Glomerular endothelial cell (primary cell): ENCODE data around the gene FAM111B. TPM values are rescaled to one million over a fixed set of nuclear protein-coding genes. Genes with fewer than 3 reads are reported as not detected.
A peak's percentile ranks its signal among the peaks of the same experiment; 100 is the strongest.
"Not testable (repeated sequence)": the region's sequence is repeated elsewhere in the genome, so short reads cannot be mapped to it uniquely, and the experiment has no call there.

Experiments used
- DNase-seq: peaks from one replicate; pipeline ENCODE4 v3.0.0-alpha.2; 2011; ENCODE audit warnings: low read depth, low spot score; ENCODE audit errors: extremely low read depth
- total RNA-seq: library from RNA; depleted of rRNA; stranded (reverse); fragments of >200 nt; gene quantifications from 2 replicates; pipeline ENCODE4 v1.2.3, GENCODE V29; 2015

The FAM111B gene, protein sequence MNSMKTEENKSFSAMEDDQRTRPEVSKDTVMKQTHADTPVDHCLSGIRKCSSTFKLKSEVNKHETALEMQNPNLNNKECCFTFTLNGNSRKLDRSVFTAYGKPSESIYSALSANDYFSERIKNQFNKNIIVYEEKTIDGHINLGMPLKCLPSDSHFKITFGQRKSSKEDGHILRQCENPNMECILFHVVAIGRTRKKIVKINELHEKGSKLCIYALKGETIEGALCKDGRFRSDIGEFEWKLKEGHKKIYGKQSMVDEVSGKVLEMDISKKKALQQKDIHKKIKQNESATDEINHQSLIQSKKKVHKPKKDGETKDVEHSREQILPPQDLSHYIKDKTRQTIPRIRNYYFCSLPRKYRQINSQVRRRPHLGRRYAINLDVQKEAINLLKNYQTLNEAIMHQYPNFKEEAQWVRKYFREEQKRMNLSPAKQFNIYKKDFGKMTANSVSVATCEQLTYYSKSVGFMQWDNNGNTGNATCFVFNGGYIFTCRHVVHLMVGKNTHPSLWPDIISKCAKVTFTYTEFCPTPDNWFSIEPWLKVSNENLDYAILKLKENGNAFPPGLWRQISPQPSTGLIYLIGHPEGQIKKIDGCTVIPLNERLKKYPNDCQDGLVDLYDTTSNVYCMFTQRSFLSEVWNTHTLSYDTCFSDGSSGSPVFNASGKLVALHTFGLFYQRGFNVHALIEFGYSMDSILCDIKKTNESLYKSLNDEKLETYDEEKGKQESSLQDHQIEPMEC
- total RNA-seq, result 2.2 and 5.6 TPM in 2 replicates

DNA sequence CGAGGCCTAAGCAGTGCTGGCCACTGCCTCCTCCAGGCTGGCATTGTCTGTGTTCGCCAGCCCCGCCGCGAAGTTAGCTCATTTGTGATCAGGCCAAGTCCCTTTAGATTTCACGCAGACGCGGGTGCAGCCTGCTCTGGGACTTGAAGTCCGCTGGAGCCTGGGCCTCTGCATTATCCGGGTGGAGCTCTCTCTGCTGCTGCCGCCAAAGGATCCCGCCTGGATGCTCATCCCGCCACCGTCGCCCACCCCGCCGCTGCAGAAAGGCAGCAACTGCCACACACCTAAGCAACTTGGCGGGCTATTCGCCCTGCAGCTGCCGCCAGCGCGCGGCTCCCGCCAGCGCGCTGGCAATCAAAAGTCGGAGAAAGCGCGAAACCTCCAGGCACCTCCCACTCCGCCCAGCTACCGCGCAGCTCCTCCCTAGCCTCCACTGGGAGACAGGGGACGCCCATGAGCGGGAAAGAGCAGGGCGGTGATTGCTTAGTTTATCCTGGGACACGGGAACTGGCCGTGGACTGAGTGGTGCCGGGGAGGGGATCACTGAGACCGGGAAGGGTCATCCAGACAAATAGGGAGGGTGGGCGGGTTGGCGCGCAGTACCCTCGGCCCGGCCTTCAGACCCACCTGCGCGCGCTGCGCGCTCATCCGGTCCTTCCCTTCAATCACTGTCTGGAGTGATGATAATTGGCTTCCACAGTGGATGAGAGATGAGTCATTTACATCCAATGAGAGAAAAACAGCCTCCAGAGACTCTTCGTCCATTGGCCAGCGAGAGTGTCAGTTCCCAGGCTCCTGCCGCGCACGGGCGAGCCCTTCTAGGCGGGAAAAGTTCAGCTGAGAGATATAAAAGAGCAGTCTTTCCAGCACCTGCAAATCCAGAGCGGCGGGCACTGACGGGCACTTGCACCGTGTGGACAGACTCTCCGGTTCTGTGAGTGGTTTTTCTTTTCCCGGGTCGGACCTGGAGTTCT lies at the start of gene FAM111B:
TSS of gene FAM111B (plus strand) at position 875 of the 974 bp plus-strand sequence. CDS start 2,389 bp downstream, outside the sequence.
- DNase-seq, result peak; percentile 56

DNA sequence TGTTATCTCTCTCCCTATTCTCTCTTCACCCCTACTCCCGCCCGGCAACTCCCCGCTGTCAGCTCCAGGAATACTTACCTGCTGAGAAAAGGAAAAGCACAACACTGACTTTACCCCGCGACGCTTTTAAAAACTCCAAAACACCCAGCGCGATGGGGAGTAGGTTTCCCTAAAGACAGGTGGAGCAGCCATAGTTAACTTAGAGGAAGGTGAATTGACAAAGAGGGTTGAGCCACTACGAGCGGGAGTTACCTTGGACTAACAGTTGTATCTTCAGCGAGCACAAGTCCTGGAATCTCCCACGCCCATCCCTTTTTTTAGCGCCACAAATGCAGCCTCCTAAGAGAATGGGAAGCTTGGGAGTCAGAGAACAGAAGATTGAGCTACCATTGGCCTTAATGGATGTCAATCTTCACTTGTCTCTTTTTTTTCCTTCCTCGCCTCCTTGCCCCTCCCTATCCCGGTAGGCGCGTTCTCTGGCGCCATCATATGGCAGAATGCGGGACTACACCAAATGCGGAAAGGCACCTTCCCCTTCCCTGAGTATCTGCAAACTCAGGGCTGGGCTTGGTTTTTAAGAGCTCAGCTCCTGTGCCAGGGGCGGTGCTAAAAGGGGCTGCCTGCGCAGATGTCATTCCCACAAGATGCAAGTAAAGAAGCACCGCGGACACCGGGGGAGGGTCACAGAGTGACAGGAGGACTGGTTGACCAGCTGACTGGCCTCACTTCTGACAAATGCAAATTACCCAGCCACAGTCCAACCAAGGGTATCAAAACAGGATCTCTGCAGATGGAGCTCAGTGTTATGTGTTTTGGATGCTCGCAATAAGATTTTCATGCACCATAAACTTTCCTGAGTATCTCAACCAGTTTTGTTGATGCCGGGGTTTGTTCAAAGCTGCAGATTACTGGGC lies 48.7 kb upstream of the FAM111B start:
- peak; percentile 80 for DNase-seq

DNA sequence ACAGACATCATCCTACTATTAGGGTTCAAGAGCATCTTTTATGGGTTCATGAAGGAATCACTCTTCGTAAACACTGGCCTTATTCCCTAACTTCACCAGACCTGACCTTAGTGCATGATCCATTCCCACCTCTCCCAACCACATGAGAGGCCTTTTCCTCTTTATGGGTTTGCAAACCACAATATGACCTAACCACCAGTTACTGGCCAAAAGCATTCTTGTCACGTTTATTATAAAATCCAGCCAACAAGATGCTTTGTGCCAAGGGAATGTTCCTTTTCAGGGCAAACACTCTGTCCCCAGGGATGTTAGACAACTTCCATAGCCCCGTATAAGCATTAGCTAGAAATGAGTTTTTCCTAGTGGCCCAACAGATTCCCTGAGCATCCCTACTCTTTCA lies 46.9 kb upstream of the FAM111B start:
- not testable (repeated sequence) for DNase-seq

DNA sequence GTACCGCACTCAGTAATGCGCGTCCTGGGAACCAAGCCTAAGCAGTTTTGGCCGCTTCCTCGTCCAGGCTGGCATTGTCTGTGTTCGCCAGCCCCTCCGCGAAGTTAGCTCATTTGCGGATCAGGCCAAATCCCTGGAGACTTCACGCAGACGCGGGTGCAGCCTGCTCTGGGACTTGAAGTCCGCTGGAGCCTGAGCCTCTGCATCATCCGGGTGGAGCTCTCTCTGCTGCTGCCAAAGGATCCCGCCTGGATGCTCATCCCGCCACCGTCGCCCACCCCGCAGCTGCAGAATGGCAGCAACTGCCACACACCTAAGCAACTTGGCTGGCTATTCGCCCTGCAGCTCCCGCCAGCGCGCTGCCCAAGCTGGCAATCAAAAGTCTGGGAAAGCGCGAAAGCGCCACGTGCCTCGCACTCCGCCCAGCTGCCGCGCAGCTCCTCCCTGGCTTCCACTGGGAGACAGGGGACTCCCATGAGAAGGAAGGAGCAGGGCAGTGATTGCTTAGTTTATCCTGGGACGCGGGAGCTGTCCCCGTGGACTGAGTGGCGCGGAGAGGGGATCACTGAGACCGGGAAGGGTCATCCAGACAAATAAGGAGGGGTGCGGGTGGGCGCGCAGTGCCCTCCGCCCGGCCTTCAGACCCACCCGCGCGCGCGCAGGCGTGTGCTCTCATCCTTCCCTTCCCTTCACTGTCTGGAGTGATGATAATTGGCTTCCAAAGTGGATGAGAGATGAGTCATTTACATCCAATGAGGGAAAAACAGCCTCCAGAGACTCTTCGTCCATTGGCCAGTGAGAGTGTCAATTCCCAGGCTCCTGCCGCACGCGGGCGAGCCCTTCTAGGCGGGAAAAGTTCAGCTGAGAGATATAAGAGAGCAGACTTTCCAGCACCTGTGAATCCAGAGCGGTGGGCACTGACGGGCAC lies 44.2 kb upstream of the FAM111B start:
- no peak for DNase-seq

DNA sequence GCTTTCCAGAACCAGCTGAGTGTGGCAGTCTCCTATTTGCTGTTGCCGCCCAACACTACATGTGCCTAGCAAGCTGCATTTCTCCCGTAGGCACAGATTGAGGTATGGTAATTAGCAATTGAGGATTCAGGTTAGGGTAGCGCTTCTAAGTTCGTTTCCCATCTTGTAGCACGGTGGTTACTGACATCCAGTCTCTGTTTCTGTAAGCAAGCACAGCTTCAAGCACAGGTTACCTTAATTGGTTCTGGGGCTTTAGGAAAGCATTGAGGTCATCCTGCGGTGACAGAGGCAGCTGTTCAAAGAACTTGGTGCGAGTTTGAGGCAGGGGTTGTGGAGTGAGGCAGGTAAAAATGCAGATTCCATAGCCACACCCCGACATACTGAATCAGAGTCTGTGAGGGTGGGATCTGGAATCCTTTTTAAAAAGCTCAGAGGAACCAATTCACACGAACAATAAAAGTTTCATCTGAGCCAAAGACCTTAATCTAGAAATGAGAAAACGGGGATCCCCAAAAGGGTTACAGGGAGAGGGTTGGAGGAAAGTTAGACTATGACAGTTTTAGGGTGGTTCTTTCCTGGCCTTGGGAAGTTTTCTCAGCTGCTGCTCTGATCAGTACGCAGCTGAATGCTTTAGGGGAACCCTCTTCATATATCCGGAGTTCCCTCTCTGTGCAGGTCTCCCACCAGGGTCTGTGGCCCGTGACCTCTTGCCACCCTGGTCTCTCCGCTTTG lies 42.9 kb upstream of the FAM111B start:
- DNase-seq, result not testable (repeated sequence)

DNA sequence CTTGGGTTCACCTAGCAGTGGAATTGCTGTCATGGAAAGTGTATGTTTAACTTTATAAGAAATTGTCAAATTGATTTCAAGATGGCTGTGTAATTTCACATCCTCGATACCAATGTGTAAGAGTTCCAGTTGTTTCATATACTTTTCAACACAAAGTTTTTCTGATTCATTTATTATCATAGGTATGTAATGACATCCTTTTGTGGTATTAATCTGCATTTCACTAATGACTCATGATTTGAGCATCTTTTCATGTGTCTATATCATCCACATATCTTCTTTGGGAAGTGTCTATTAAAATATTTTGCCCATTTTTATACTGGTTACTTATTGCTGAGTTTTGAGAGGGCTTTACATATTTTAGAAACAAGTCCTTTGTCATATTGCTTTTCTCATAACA lies 38.0 kb upstream of the FAM111B start:
- no peak for DNase-seq

DNA sequence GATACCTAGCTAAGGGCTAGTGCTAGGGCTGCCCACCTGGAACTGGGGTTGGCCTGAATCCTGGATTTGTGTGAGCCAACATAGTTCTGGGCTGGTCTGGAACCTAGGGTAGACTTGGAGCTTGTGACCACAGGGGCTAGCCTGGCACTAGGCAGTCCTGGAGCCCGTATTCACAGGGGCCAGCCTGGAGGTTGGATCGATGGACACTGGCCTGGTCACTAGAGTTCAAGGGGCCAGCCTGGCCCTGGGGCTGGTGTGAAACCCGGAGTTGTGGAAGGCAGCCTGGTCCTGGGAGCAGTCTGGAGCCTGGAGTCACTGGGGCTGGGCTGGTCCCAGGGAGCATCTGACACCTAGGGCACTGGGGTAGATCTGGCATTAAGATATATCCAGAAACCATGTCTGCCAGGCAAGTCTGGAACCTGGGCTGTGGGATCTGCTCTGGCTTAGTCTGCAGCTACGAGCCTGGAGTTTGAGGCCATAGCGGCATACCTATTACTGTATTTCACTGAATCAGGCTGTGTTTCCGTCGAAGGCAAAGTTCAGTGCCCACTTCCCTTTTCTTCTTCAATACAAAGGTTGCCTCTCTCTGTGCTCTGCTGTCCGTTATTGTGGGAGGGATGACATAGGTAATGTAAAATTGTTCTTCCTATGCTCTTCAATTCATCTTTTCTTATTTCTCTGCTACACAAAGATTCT lies 30.0 kb upstream of the FAM111B start:
- DNase-seq, result no peak

DNA sequence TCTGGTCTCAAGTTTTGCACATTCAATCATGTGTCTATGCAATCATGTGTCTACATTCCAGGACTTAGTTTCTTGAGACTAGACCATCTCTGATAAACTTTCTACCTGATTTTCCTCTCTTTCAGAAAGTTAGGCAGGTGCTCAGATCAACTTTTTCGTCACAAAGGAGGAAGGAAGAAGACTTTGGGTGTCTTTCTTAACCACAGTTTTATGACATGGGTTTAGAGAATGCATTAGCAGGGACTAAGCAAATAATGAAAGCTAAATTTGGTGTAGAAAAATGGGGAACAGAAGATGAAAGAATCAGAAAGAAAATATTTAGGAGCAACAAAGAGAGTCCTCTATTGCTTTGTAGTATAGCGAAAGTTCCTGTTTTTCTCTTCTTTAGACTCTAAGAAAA lies 28.6 kb upstream of the FAM111B start:
- DNase-seq, result no peak

DNA sequence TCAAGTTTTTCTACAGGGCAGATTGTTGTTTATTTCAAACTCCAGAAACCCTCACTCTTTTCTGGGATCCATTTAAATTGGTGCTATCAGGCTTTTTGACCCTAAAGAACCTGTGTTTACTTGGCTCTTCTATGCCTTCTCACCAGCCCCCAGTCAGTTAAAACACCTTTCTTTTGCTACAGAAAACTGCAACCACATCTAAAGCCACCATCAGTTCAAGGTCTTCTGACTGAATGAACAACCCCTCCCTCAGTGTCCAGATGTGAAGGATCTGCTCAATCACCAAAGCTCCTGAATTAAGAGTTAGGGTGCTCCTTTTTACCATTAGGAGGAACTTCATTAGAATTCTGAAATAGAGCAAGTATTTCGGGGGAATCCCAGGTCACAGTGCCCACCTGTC lies 28.0 kb upstream of the FAM111B start:
- DNase-seq, result no peak

DNA sequence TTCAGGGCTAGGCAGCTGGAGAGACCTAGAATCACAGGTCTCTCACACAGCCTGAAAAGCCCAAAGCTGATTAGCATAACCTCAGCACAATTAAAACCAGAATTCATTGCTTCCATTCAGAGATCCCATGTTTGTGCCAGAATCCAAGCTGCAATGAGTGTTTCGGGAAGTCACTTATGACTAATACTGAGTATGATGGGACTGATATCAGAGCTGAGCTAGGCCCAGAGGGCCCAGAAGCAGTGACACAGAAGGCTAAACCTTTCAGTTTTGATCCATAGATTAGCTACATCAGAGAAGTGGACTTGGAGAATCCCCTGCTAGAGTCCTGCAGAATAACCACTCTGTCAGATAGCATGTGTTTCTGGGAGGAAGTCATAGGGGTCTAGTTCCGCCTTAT lies 26.6 kb upstream of the FAM111B start:
- not testable (repeated sequence) for DNase-seq

DNA sequence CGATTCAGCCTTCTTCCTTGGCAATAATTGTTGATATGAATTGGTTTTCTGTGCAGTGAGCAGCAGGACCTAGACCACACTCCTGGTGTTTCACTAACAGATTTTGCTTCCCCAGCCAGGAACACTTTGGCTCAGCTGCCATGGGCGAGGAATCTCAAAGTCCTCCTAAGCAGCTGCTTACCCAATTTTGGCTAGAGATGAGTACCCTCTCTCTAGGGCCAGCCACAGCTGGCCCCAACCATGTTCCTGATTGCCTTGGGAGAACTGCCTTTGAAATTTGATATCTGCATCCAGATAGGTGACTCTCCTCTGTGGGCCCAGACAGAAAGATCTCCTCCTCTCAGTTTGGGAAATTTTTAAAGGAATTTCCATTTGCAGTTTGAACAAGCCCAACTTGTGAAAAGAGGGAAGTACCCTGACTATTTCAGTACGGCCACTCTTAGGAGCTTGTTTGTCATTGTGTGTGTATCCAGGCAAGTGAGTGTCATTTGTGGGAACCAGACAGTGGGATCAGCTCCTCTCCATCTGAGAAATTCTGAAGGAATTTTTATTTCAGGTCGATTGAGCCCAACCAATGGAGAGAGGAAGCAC lies 25.5 kb upstream of the FAM111B start:
- DNase-seq, result not testable (repeated sequence)

DNA sequence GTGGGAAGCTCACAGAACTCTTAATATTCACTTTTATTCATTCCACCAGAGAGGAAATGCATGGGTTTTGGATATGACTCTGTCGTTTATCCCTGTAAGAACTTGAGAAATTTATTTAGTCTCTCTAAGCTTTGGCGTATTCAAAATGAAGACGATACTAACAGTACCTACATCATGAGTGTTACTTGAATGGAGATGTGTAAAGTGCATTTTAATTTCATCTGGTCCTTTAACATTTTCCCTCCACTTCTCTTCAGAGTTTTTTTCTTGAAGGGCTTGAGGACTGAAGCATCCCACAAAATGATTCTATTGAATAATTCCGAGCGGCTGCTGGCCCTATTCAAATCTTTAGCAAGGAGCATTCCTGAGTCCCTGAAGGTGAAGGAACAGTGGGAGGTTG lies 21.0 kb upstream of the FAM111B start, which contains the start of gene GLYATL1B:
TSS of gene GLYATL1B (plus strand) at position 301 of the 400 bp plus-strand sequence. CDS start at position 301, 0 bp downstream.
- DNase-seq, result not testable (repeated sequence)

DNA sequence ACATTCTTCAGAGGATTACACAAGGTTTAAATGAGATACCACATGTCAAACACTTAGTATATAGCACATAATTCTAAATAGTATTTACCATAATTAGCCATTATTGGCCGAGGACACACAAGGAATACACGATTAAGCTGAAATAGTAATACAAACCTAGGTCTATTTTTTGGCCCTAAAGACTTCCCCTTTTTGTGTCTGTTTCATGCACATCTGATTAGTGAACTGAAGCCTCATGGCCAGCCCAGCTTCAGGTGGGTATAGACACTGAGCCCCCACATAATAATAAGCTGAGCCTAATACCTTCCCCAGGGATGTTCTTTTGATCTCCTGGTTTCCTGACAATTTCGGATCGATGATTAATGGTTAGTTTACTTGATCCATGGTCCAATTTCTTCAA lies 18.9 kb upstream of the FAM111B start:
- DNase-seq, result no peak

DNA sequence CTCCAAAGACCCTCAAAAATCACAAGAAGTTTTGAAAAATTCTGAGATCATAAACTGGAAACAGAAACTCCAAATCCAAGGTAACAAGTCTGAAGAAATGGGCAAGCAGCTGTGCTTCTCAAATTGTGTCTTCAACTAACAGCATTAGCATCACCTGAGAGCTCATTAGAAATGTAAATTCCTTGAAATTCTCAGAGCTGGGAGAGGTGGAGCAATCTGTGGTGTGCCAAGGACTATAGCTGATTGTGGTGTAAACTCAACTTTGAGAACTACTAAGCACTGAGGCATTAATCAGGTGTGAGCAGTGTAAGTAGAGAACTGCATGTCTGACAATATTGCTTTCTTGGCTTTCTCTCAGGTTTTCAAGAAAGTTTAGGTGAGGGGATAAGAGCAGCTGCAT lies 13.5 kb upstream of the FAM111B start:
- DNase-seq, result not testable (repeated sequence)

DNA sequence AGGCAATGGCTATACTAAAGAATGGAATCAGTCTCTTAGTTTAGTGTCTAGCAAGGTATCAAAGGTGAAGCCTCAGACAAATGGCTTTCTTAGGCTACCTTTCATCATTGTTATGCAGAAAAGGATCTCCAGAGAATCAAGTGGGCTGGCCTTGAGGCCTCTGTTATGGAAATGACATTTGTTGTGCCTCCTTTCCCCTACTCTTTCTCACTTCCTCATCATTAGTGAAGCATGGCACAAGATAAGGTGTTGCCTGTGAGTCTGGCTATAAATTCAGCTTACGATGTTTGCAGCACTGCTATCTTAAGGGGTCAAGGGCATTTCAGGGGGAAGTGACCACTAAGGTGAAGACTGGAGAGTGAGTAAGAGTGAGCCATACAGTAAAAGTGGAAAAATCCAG lies 11.8 kb upstream of the FAM111B start:
- not testable (repeated sequence) for DNase-seq

DNA sequence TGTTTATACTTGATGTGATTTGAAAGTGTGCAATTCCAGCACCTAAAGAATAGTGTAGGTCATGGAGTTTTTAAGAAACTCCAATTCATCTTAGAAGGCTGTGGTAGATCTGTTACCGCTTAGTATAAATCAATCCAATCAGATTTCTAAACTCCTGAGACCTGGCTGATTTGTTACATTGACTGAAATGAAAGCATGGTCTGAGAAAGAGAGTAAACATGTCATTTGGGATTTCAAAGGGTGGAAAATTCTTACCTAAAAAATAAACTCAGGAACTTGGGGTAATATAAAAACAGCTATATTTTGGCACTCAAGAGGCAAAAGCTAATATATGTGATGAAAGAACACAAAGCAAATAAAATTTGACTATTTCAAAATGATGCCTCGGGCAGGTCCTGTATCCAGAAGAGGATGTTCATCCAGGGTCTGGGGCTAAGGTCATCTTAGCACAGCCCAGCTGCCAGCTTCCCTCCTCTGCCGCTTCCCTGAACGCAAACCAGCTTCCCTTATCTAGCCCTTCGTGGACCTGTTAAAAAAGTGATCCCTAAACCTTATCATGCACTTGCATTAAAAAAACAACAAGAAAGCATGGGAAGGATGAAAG lies 11.0 kb upstream of the FAM111B start:
- DNase-seq, result not testable (repeated sequence)
